CD14-positive monocyte (primary cell): Measurements from ENCODE around the gene GNPAT. TPM values are rescaled to one million over a fixed set of nuclear protein-coding genes. Genes with fewer than 3 reads are reported as not detected.
A peak's percentile ranks its signal among the peaks of the same experiment; 100 is the strongest.

Experiments used
- DNase-seq, 3 donors: peaks; one replicate each; pipeline ENCODE4 v3.0.0-alpha.2; 2011 to 2022
- H2AFZ ChIP-seq: 2 replicates; pipeline ENCODE4 v1.6.0; 2012; ENCODE audit warnings: mild to moderate bottlenecking, low read depth, low read length, inconsistent platforms; ENCODE audit not compliant: insufficient read depth, poor library complexity, severe bottlenecking
- H3K27ac ChIP-seq, 2 donors: 1 replicate in 1 of 2; 2 replicates in 1 of 2; pipeline ENCODE4 v1.5.1; 2012 to 2013; ENCODE audit warnings: low read length in 2 of 2, control low read depth in 1 of 2, inconsistent platforms in 1 of 2, low read depth in 1 of 2, mild to moderate bottlenecking in 1 of 2
- H3K27me3 ChIP-seq, 2 donors: one replicate each; pipeline versions ENCODE4 v1.6.0 to v1.6.1; 2011 to 2013; ENCODE audit warnings: low read length in 2 of 2; ENCODE audit not compliant: control insufficient read depth in 2 of 2, insufficient read depth in 2 of 2
- H3K36me3 ChIP-seq, 2 donors: replicated peaks in 1 of 2; 1 replicate in 1 of 2; 2 replicates in 1 of 2; pipeline versions ENCODE4 v1.5.1 to v1.6.1; 2012 to 2013; ENCODE audit warnings: low read length in 2 of 2, control low read depth in 1 of 2, inconsistent platforms in 1 of 2, mild to moderate bottlenecking in 1 of 2; ENCODE audit not compliant: insufficient read depth in 2 of 2, control insufficient read depth in 1 of 2
- H3K4me1 ChIP-seq, 2 donors: 1 replicate in 1 of 2; 2 replicates in 1 of 2; pipeline versions ENCODE4 v1.5.1 to v1.6.1; 2012 to 2013; ENCODE audit warnings: low read length in 2 of 2, control low read depth in 1 of 2, inconsistent platforms in 1 of 2, mild to moderate bottlenecking in 1 of 2, moderate library complexity in 1 of 2; ENCODE audit not compliant: insufficient read depth in 2 of 2, control insufficient read depth in 1 of 2
- H3K4me2 ChIP-seq: replicated peaks from 2 replicates; pipeline ENCODE3; 2012; ENCODE audit warnings: low read length, moderate library complexity, mild to moderate bottlenecking; ENCODE audit not compliant: poor library complexity, severe bottlenecking; ENCODE audit errors: extremely low read depth
- H3K4me3 ChIP-seq, 3 experiments: fragments of 200-600 bp in 1 of 3; sonication (generic) in 1 of 3; replicated peaks in 1 of 3; 1 replicate in 2 of 3; 2 replicates in 1 of 3; pipeline ENCODE4 v1.5.1; 2011 to 2013; ENCODE audit warnings: low read length in 3 of 3, mild to moderate bottlenecking in 3 of 3, control low read depth in 2 of 3, low read depth in 2 of 3, inconsistent platforms in 1 of 3, moderate library complexity in 1 of 3
- H3K79me2 ChIP-seq: 2 replicates; pipeline ENCODE4 v1.6.0; 2012; ENCODE audit warnings: mild to moderate bottlenecking, control low read depth, inconsistent platforms, low read length, moderate library complexity; ENCODE audit not compliant: insufficient read depth
- H3K9ac ChIP-seq: 2 replicates; pipeline ENCODE4 v1.6.0; 2017; ENCODE audit warnings: low read length, mild to moderate bottlenecking; ENCODE audit not compliant: insufficient read depth, poor library complexity, severe bottlenecking
- H3K9me3 ChIP-seq, 2 donors: replicated peaks in 1 of 2; 1 replicate in 1 of 2; 2 replicates in 1 of 2; pipeline versions ENCODE4 v1.5.1 to v1.6.1; 2012 to 2013; ENCODE audit warnings: low read length in 2 of 2, control low read depth in 1 of 2; ENCODE audit not compliant: control insufficient read depth in 1 of 2, insufficient read depth in 1 of 2
- H4K20me1 ChIP-seq: 2 replicates; pipeline ENCODE4 v1.6.0; 2012; ENCODE audit warnings: mild to moderate bottlenecking, low read length, control low read depth, moderate library complexity; ENCODE audit not compliant: insufficient read depth
- H3K27ac Mint-ChIP-seq, 7 donors: one replicate each; pipeline ENCODE4 v1.8.0; 2020; ENCODE audit warnings: mild to moderate bottlenecking in 7 of 7, mixed read lengths in 7 of 7, moderate library complexity in 6 of 7, inconsistent platforms in 2 of 7
- H3K27me3 Mint-ChIP-seq, 3 donors: one replicate each; pipeline ENCODE4 v1.8.0; 2021 to 2022; ENCODE audit warnings: low read depth in 3 of 3, mild to moderate bottlenecking in 3 of 3, mixed read lengths in 3 of 3, moderate library complexity in 3 of 3, inconsistent platforms in 1 of 3
- H3K36me3 Mint-ChIP-seq, 2 donors: one replicate each; pipeline ENCODE4 v1.8.0; 2020; ENCODE audit warnings: mixed read lengths in 2 of 2, inconsistent platforms in 1 of 2, mild to moderate bottlenecking in 1 of 2
- H3K4me1 Mint-ChIP-seq: one replicate; pipeline ENCODE4 v1.8.0; 2020; ENCODE audit warnings: mild to moderate bottlenecking, mixed read lengths
- H3K4me3 Mint-ChIP-seq, 2 donors: one replicate each; pipeline ENCODE4 v1.8.0; 2020; ENCODE audit warnings: mild to moderate bottlenecking in 2 of 2, mixed read lengths in 2 of 2, moderate library complexity in 1 of 2
- H3K9me3 Mint-ChIP-seq, 7 donors: one replicate each; pipeline ENCODE4 v1.8.0; 2020 to 2022; ENCODE audit warnings: mixed read lengths in 7 of 7, mild to moderate bottlenecking in 6 of 7, moderate library complexity in 6 of 7, inconsistent platforms in 2 of 7
- WGBS: methylation state at CpG from one replicate; pipeline ENCODE4 v1.1.5; 2013; ENCODE audit warnings: missing lambda C conversion rate; ENCODE audit not compliant: insufficient coverage; 5-methylcytosine and 5-hydroxymethylcytosine counted together
- intact Hi-C, 2 donors: fragments of 100-400 bp; cut with micrococcal nuclease; formaldehyde crosslinking; loops; one replicate each; pipeline versions ENCODE4 v1.15.0 to v1.15.1; 2023
- polyA minus RNA-seq: library from RNA; depleted of rRNA, polyadenylated mRNA; stranded (reverse); fragments of >200 nt; gene quantifications from 2 replicates; pipeline ENCODE4 v1.2.3, GENCODE V29; 2012
- polyA plus RNA-seq, 3 donors: library from polyadenylated mRNA; depleted of rRNA in 1 of 3; unstranded in 2 of 3; stranded (reverse) in 1 of 3; fragments of 300-500 nt in 2 of 3; fragments of >200 nt in 1 of 3; fragmentation: Illumina TruSeq in 2 of 3; gene quantifications; 1 replicate in 2 of 3; 2 replicates in 1 of 3; pipeline ENCODE4 v1.2.3, GENCODE V29; 2012 to 2021
- total RNA-seq, 12 experiments: library from RNA in 1 of 12; stranded (reverse) in 1 of 12; fragments of 120-200 nt in 1 of 12; gene quantifications; one replicate each; pipeline ENCODE4 v1.2.4 and lab custom pipeline; 2013 to 2026; ENCODE audit warnings: mixed read lengths in 6 of 12, inconsistent platforms in 1 of 12
- TF ChIP-seq, protein P1 (sequence below): fragments of 200-600 bp; IDR thresholded peaks from one replicate; pipeline ENCODE4 v1.8.0; 2022; ENCODE audit warnings: antibody characterized with exemption, mild to moderate bottlenecking

The GNPAT gene
- 48.7 TPM for total RNA-seq (2013)
- polyA plus RNA-seq (10 to 100 TPM; 20.8 to 40.3 (median 34.8) TPM), polyA minus RNA-seq (10.5 and 11.7 TPM in 2 replicates), total RNA-seq (lab: John Stamatoyannopoulos, UW) (11.0 to 46.6 (median 32.4) reads per million in 11 experiments)

DNA sequence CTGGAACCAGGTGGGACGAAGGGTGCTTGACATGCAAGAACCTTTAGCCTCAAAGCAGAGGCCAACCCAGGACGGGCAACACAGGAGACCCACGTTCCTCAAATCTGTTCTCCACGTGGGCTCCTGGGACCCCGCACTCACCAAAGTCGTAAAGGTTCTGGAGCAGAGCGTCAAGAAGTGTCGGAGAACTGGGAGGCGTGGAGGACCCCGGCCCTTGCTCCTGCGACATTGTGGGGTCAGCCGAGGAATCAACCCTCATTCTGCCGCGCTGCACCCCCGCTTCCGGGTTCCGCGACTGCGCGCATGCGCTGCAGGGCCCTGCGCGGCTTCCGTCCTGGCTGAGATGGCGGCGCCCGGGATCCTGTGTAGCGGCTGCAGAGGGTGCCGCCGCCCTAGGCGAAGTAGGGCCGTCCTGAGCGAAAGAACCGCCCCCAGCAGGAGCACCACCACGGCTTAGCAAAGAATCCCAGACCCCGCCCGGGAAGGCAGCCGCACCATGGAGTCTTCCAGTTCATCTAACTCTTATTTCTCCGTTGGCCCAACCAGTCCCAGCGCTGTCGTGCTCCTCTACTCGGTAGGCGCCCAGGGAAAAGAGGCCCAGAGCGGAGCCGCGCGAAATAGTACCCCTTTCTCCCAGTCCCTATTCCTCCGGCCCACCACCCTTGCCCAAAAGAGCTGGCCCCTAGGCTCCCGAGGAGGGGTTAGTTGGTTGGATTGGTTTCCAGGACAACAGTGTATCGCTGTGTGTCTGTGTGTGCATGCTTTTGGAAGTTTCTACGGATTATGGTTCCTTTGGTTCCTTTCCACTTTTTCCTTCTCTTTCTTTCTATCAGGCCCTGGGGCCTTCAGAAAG is at the start of gene GNPAT:
TSS of gene GNPAT (plus strand) at position 330 of the 853 bp plus-strand sequence. CDS start at position 497, 167 bp downstream.
- Histone ChIP-seq H3K79me2 (peaks cover 82% of the 10 kb centered on the region), H2AFZ (peak within 1 kb of the TSS; percentile 99), H3K9ac (peak within 1 kb of the TSS; percentile 93), H4K20me1 (peaks cover 8% of the 10 kb centered on the region), H3K4me1 (peaks cover 30 to 34% of the 10 kb centered on the region in 2 donors), H3K27ac (peak within 1 kb of the TSS; percentile 54 to 95), H3K9me3 (no peaks in the 10 kb centered on the region), H3K36me3 (peaks cover 18 to 38% of the 10 kb centered on the region in 2 donors), H3K4me2 (peak within 1 kb of the TSS; percentile 79), H3K4me3 (peak within 1 kb of the TSS; percentile 78 to 95 (median 94)), H3K27me3 (no peaks in the 10 kb centered on the region)
- H3K27me3 Mint-ChIP-seq, result peaks cover 0 to 2% (median 0%) of the 10 kb centered on the region in 3 donors
- under 1% methylated on average over 42 of the region's 51 CpGs for WGBS
- DNase-seq, result peak; percentile 78 to 82 (median 81)
- TF ChIP-seq, protein P1, sequence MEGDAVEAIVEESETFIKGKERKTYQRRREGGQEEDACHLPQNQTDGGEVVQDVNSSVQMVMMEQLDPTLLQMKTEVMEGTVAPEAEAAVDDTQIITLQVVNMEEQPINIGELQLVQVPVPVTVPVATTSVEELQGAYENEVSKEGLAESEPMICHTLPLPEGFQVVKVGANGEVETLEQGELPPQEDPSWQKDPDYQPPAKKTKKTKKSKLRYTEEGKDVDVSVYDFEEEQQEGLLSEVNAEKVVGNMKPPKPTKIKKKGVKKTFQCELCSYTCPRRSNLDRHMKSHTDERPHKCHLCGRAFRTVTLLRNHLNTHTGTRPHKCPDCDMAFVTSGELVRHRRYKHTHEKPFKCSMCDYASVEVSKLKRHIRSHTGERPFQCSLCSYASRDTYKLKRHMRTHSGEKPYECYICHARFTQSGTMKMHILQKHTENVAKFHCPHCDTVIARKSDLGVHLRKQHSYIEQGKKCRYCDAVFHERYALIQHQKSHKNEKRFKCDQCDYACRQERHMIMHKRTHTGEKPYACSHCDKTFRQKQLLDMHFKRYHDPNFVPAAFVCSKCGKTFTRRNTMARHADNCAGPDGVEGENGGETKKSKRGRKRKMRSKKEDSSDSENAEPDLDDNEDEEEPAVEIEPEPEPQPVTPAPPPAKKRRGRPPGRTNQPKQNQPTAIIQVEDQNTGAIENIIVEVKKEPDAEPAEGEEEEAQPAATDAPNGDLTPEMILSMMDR, result no peak
- H3K9me3 Mint-ChIP-seq, result peaks cover 0 to 2% (median 0%) of the 10 kb centered on the region in 7 donors
- peak within 1 kb of the TSS; percentile 94 to 98 (median 97) for H3K27ac Mint-ChIP-seq
- H3K4me3 Mint-ChIP-seq, result peak within 1 kb of the TSS; percentile 92 to 97
- H3K4me1 Mint-ChIP-seq, result peaks cover 60% of the 10 kb centered on the region
- peaks cover 34 to 43% of the 10 kb centered on the region in 2 donors for H3K36me3 Mint-ChIP-seq
- intact Hi-C loops, result loop anchor here in 1 of 2 donors (10.0 kb wide), 2 partner anchors 94 to 1874 kb away; partner anchors contain the start of genes EXOC8 and SPRTN

DNA sequence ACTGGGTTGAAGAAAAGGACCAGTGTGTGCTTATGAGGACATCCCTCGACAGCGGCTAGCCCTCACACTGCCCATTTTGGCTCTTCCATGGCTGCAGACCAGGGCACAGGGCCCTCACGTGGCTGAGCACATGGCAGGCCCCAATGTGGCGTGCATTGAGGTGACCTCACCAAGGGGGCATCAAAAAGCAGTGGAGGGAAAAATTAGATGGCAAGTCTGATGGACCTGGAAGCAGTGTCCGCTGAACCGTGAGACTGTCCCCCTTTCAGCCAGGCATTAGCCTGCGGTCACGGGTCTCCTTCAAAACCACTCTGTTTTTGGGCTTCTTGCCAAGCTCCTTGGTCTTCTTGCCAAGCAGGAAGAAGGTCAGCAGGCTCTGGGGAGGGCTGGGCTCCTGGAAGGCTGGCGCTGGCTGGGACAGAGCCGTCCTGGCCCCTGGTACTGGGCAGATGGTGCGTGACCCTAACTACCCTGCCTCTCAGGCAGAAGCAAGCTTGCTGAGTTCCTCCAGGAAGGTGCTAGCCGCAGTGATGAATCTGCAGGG is 48.3 kb upstream of the GNPAT start:
- H3K36me3 ChIP-seq, result no peaks in the 10 kb centered on the region
- DNase-seq, result no peak

More for the DNA sequence above, 48.3 kb upstream of the GNPAT start:
- intact Hi-C loops, result no loop called here
- H3K27me3 Mint-ChIP-seq, result peaks cover 11 to 28% (median 13%) of the 10 kb centered on the region in 3 donors
- Histone ChIP-seq H3K4me3 (no peak overlapping the region), H3K27ac (no peak overlapping the region), H3K4me1 (no peaks in the 10 kb centered on the region), H2AFZ (no peak overlapping the region), H3K27me3 (peaks cover 0 to 6% of the 10 kb centered on the region in 2 donors), H4K20me1 (no peaks in the 10 kb centered on the region), H3K9ac (no peak overlapping the region), H3K79me2 (no peaks in the 10 kb centered on the region), H3K4me2 (no peak overlapping the region), H3K9me3 (peaks cover 0 to 3% of the 10 kb centered on the region in 2 donors)
- H3K36me3 Mint-ChIP-seq, result no peaks in the 10 kb centered on the region
- TF ChIP-seq, protein P1, result no peak
- no peak overlapping the region for H3K27ac Mint-ChIP-seq
- WGBS, result 60% methylated on average over 8 of the region's 12 CpGs
- no peaks in the 10 kb centered on the region for H3K4me1 Mint-ChIP-seq
- H3K4me3 Mint-ChIP-seq, result no peak overlapping the region
- H3K9me3 Mint-ChIP-seq, result peaks cover 0 to 10% (median 5%) of the 10 kb centered on the region in 7 donors
